ENCODE results near the gene EYS. TPM values are rescaled to one million over a fixed set of nuclear protein-coding genes. Genes with fewer than 3 reads are reported as not detected.

The EYS gene
- total RNA-seq, 1 experiment from 2014 or later = not detected

GRCh38 chr6:64428186-64428585 lies 1278.8 kb downstream of the EYS start:
- H3K9me3 ChIP-seq (ENCODE audit: control insufficient read depth, low read depth, low read length) = no peaks in the 10 kb centered on the region
- no peaks in the 10 kb centered on the region for H3K79me1 ChIP-seq (ENCODE audit: insufficient read depth, low read depth, low read length, poor library complexity, severe bottlenecking)
- H2AFZ ChIP-seq (ENCODE audit: low read length) = no peak overlapping the region
- no peak overlapping the region for H3K18ac ChIP-seq (ENCODE audit: insufficient read length, low read depth, low read length)
- Mint-ChIP-seq H3K4me3 (no peak overlapping the region), H3K27ac (no peak overlapping the region), H3K4me1 (peaks cover 5 to 6% of the 10 kb centered on the region in 2 experiments; a peak in 3 of 4 replicates), H3K9me3 (no peaks in the 10 kb centered on the region), H3K27me3 (ENCODE audit: low read depth) (no peaks in the 10 kb centered on the region), H3K36me3 (ENCODE audit: insufficient read depth in 1 of 3, low read depth in 3 of 3) (no peaks in the 10 kb centered on the region)
- no CpG with 5 or more reads among the region's 1 CpG for WGBS (ENCODE audit: extremely low coverage, insufficient read length, low lambda C conversion rate)
- H4K5ac ChIP-seq (ENCODE audit: insufficient read length, low read depth, low read length) = no peak overlapping the region
- H2AK5ac ChIP-seq (ENCODE audit: insufficient read length, low read length) = no peak overlapping the region
- no peak overlapping the region for H3K14ac ChIP-seq (ENCODE audit: insufficient read depth, low read length)
- H3K27me3 ChIP-seq (ENCODE audit: insufficient read depth, low read length) = no peaks in the 10 kb centered on the region
- H3K9ac ChIP-seq (ENCODE audit: extremely low read depth, insufficient read length, low read length) = no peak overlapping the region
- no peak overlapping the region for H4K8ac ChIP-seq (replicated peaks; ENCODE audit: insufficient read length, low read depth, low read length)
- H3K23me2 ChIP-seq (ENCODE audit: insufficient read length, low read depth, low read length, poor library complexity, severe bottlenecking) = no peaks in the 10 kb centered on the region
- no peak overlapping the region for H3K27ac ChIP-seq (ENCODE audit: insufficient read length, low read depth, low read length)
- no peak overlapping the region for H2BK120ac ChIP-seq (ENCODE audit: low read depth, low read length, poor library complexity, severe bottlenecking)
- no peak overlapping the region for H2BK12ac ChIP-seq (ENCODE audit: insufficient read length, low read depth, low read length)
- no peak for DNase-seq
- no peak overlapping the region for H3K4ac ChIP-seq (ENCODE audit: low read depth, low read length)
- H3K23ac ChIP-seq (ENCODE audit: insufficient read length, low read depth, low read length) = no peak overlapping the region
- H3K4me1 ChIP-seq (ENCODE audit: insufficient read depth, low read length) = no peaks in the 10 kb centered on the region
- no peak overlapping the region for H3K4me2 ChIP-seq (ENCODE audit: insufficient read depth, insufficient read length, low read length)
- H4K91ac ChIP-seq (ENCODE audit: insufficient read length, low read depth, low read length) = no peak overlapping the region
- no peak overlapping the region for H2BK20ac ChIP-seq (ENCODE audit: low read depth, low read length, poor library complexity, severe bottlenecking)
- no peaks in the 10 kb centered on the region for H4K20me1 ChIP-seq (ENCODE audit: control insufficient read depth, insufficient read depth, insufficient read length)
- H3K56ac ChIP-seq (ENCODE audit: insufficient read length, low read depth, low read length) = no peak overlapping the region
- no peak overlapping the region for H3T11ph ChIP-seq (ENCODE audit: low read length)
- no peak overlapping the region for H2BK5ac ChIP-seq (ENCODE audit: insufficient read length, low read length)
- no peaks in the 10 kb centered on the region for H3K79me2 ChIP-seq (ENCODE audit: insufficient read depth, low read length)
- H2BK15ac ChIP-seq (ENCODE audit: low read depth, low read length) = no peak overlapping the region
- TF ChIP-seq CTCF (conservative IDR thresholded peaks at IDR 0.05) = no peak
